ENCODE measurements around the gene GRM5.

Gene GRM5

DNA sequence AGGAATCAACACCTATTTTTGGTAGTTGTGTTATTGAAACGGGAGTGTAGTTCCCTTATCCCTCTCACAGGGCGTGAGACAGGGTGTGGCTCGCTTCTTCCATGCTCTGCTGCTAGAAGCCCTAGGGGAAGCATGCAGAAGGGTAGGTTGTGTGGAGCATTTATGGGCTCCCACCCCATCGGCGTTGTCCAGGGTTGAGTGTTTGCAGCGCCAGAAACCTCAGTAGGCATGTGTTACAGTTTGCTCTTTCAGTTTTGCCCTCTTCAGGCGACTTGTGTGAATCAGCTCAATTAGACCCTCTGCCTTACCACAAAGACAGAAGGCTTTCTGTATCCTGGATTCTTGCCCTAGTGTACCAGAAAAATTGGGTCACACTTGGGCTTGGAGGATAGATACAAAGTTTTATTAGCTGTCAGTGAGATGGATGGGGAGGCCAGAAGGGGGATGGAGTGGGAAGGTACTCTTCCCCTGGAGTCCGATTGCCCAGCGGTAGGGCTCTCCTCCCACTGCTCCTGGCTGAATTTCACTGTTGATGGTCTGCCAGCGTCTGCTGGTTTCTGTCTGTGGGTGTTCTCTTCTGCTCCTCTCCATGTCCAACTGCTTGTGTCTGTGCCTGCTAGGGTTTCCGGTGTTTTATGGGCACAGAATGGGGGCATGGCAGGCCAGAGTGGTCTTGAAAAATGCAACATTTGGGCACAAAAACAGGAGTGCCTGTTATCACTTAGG is 369.9 kb downstream of the GRM5 start:
- no peak for DNase-seq

DNA sequence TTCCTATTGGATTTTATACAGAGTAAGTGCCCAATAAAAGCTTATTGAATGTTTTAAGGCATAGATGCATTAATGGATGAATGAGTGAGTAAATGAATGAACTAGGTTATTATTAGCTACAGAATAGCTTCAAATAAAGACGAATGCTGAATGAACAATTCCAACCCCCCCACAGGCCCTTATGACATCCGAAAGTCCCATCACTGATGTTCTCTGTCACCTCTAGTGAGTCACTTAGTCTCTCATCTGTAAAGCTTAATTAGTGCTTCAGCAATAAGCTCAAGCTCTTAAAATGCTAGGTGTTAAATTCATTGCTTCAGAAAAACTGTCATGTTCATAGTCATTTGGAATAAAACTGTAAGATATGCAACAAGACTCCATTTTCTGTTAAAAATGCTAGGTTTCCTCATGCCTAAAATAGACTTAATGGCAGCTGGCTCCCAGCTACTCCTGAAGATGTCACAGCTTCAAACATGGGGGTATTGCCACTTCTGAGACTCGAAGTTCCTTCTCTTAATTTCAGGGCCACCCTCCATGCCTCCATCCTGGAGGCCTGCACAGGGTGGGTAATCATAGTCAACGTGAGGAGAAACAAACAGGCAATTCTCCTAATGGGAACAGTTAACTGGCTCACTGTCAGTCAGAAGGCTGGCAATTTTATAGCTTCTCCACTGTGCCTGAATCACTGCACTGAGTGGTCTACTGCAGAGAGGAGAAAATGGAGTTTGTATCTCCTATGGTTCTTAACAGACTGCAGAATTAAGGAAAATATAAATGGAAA is 373.3 kb downstream of the GRM5 start:
- no peak for DNase-seq

DNA sequence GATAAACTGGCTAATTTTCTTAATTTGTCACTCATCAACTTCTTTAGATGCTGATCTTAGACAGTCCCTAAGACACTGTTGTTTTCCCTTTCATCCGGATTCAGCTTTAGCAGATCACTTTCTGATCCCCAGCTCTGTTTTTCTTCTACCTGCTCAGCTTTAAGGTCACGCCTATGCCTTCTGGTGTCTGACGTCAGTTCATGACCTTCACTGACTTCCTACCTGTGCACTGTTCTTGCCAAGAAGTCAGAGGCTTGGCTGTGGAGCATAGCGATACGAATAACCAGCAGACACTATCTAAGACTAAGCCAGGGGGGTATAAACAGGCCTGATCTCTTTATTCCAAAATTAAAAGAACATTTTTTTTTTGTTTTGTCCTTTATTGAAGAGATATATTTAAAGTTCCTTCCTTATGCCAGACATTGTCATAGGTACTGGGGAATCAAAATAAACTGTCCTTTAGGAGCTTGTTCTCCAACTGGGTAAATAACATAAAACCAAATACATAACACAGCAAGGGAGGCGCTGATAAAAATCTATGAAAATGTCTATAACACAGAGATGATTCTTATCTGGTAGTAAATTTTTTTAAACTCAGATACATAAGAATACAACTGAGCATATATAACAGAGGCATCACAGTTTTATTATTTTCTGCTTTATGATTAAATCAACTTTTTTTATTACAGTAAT is 376.1 kb downstream of the GRM5 start:
- DNase-seq: peak in 1 of 2 donors; percentile 3

DNA sequence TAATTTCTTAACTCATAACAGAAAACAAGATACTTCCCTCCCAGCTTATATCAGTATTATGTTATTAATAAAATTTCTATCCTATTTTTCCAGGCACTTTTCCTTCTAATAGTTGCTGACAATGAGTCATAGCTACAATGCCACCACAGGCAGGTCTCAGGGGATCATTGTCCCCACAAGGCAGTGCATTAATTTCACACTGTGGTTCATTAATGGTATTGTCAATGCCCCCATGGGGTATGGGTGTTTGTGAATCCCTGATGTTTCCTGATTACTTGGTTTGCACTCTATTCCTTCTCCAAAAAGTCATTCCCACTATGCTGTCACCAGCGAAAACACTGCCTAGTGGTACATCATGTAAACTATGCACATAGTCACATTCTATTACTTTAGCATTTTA is 382.8 kb downstream of the GRM5 start:
- DNase-seq: no peak

DNA sequence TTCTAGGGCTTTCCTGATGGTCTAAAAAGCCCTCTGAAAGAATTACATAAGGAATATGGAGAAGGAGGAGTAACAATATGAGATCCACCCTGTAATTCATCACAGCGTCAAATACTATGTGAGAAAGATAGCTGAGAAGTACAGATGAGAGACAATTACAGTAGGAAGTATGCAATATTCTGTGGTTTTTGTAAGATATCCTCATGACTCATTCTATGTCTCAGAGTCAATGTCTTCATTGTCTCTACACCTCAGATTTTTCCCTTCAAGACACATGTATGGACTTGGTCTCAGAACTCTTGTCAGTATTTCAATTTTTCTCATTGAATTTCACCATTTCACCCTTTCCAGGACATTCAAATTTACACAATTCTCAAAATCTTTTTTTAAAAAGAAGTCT is 385.0 kb downstream of the GRM5 start:
- no peak for DNase-seq

DNA sequence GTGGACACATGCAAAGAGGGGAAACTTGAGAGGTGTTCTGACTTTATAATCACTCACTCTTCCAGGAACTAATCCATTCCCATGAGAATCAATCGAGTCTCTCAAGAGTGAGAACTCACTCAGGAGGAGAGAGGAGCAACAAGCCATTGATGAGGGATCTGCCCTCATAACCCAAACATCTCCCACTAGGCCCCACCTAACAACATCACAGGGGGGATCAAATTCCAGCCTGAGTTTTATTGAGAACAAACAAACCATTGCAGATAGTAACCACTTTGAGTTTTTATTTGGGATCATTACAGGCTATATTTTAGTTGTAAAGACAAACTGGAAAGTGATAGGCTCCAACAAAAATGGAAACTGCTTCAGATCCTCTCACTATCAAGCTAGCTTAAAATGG is 399.4 kb downstream of the GRM5 start:
- no peak for DNase-seq

DNA sequence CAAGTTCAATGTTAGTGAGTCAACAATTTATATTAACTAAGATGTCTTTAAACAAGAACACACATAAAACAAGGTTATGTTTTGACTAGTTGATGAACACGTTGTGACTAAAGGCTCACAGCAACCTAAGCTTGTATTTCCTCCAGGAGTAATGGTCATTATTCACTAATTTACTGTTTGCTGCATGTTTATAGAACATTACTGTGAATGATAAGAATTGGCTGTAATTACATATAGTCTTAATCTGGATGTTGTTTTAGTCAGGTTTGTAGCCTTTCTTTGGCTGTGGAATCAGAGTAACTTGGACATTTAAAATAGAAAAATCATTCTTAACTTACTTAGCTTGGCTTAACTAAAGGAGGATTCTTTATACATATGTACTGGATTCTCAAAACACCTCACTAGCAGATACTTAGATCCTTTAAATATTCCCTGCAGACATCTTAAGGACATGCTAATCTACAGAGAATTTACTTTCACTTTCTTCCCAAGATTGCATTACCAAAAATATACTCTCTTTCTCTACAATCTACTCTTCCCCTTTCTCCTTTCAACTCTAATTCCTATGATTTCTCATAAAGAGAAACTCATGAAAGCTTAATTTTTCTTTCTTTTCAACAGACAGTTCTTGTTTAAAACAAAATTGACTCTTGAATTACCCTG is 408.6 kb downstream of the GRM5 start:
- no peak for DNase-seq

DNA sequence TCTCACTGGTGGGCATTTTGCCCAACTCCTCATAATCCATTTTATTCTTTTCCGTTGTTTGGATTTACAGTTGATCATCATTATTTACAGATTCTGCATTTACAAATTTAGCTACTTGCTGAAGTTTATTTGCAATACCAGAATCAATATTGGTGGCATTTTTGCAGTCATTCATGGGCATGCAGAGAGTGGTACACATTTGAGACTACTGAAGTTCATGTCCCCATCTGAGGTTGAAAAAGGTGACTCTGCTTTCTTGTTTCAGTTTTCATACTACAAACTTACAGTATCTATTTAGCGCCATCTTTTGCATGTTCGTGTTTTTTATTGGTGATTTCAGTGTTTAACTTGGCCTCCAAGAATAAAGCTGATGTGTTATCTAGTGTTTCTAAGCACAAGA is 409.5 kb downstream of the GRM5 start:
- DNase-seq: no peak

DNA sequence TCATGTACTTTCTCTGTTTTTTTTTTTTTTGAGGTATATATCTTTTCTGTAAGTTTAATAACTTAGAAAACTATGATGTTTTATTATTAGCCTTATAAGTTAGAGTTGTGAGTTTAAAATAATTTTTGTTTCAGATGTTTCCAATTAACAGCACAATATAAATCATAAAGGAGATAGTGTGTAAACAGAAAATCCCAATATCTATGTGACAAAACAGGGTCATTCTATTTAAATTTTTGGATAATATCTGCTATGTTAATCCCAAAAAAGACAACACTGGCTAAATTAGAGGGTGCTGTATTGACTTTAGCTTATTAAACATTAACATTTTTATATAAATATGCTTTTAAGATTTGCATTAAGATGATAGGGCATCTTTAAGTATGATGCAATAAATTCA is 410.1 kb downstream of the GRM5 start:
- DNase-seq: no peak

DNA sequence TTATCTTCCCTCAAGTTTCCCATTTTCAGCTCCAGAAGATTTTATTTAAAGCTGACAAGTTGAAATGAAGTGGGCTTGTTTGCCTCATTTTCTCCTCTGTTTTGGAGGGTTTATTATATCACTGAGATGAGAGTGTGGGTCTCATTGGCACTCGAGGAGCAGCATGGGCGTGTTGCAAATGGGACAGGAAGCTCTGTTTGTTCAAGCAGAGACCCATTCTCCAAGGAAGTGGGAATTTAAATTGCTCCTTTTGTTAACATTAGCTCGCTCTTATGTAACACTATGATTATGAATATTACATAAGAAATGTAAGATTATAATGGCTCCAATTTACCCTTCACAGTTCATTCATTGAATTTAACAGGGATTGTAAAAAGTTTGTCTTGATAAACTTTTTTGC is 410.6 kb downstream of the GRM5 start:
- no peak for DNase-seq

DNA sequence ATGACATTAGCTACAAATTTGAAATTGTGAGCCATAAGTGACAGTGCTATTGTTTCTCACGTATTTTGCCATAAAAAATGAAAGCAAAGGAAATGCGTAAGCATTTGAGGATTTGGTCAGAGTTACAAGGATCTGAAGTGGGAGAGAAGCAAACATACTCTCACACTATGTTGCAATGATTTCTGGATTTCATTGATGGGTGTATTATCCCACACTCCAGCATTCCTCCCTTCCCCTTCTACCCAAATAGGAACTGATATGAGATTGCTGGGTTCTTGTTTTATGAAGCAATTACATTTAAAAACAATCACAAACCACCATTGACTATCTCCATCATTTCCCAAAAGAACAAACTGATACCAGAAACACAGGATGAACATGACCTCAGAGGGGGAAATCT is 414.2 kb downstream of the GRM5 start:
- DNase-seq: no peak

DNA sequence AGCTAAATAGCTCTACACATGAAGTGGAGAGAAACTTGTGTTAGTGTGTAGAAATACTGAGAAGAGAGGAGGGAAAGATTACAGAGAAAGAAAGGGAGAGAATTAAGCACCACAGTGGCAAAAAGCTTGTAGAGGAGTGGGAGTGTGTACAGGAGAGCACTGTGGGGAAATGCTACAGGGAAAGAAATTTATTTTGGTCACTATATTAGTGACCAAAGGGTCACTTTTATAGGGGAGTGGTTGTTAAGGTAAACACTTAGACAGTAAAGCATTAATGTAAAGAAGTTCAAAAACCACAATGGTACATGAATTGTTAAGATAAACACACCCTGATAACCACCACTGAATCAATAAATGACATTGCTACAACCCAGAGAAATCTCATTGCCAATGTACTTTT is 421.1 kb downstream of the GRM5 start:
- no peak for DNase-seq

DNA sequence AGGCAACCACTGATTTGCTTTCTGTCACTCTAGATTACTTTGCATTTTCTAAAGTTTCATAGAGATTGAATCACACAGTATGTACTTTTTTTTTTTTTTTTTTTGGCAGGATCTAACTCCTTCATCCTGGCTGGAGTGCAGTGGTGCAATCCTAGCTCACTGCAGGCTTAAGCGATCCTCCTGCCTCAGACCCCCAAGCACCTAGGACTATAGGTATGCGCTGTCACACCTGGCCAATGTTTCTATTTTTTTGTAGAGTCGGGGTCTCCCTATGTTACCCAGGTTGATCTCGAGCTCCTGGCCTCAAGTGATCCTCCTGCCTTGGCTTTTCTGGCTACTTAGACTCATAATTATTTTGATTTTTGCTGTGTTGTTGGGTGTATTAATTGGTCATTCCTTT is 433.6 kb downstream of the GRM5 start:
- no peak for DNase-seq

DNA sequence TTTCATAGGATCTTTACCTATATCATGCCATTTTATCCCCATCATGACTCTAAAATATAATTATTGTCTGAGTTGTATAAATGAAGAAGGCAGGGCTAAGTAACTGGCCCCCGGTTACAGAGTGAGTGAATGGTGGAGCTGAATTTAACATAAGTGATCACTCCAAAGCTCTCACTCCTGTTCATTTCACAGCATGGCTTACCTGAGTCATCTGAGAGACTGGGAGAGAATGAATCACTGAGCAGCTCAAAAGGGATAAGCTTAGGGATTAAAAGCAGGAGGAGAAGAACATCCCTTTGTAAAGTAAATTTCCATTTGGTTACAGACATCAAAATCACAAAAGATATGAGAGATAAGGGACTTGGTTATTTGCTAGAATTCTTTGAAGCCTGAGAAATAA is 434.3 kb downstream of the GRM5 start:
- DNase-seq: no peak

DNA sequence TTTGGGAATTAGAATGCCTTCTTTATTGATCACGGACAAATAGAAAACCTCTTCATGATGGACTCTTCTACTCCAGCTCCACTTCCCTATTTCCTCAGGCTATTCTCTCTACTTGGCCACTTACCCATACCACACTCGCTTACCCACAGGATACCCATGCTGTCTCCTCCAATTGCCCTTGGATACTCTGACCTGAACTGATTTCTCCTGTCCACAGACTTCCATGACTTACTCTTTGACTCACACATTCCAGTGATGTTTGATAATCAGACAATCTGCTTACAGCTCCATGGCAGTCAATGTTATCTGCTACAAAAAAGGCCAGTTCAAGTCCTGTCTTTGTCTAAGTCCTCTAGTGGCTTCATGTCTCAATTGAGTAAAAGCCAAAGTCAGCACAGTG is 436.3 kb downstream of the GRM5 start:
- DNase-seq: no peak

DNA sequence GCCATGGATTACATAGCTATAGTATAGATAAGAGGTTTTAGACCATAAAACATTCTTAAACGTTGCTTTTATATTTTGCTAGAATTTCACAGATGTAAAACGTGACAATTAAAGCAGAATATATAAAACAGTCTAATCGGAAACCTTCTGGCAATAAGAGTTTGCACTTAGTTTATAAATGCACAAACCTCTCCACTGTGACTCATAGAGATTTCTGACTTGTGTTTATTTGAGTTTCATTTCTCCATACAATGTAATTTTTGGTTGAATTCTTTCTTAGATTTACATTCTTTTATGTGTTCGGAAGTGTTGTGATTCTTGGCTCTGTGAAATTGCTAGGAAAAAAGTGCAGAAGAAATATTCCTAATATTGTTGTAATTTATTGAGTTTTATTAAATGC is 439.6 kb downstream of the GRM5 start:
- DNase-seq: no peak

DNA sequence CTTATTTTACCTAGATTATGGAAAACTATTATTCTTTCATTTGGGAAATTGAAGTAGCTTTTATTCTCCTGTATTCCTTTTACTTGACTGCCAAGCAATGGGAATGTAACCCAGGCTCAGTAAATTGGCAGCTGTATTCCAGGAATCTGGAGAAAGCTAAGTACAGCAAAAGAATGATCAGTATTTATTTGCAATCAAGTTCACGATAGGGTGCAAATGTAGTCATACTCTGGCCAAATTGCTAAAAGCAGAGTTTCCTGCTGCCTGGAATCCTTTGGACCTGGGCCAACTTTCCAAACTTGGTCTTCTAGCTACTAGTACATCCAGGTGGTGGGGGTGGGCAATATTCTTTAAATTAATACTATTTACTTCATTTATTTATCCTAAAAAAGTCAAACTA is 442.3 kb downstream of the GRM5 start:
- no peak for DNase-seq

DNA sequence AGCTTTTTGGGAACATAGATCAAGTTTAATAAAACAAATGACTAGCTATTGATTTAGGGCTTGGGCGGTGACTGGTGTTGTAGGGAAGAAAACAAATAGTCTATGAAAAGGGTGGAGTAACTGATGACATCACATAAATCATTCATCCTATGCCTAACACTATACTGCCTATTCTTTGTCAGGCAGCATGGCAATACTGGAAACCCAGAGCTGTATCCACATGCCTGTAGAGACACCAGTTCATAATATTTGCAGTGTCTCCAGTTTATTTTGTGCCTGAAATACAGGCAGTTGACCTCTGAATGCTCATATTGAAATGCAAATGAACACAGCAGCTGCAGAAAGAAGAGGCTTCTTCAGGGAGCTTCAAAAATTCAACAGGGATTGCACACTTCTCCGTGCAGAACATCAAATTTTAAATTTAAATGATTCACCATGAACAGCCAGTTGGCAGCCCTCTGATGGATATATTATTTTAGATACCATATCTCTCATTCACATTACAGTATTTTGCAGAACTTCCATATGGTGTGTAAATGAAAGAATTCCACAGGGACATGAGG is 445.1 kb downstream of the GRM5 start:
- no peak for DNase-seq

DNA sequence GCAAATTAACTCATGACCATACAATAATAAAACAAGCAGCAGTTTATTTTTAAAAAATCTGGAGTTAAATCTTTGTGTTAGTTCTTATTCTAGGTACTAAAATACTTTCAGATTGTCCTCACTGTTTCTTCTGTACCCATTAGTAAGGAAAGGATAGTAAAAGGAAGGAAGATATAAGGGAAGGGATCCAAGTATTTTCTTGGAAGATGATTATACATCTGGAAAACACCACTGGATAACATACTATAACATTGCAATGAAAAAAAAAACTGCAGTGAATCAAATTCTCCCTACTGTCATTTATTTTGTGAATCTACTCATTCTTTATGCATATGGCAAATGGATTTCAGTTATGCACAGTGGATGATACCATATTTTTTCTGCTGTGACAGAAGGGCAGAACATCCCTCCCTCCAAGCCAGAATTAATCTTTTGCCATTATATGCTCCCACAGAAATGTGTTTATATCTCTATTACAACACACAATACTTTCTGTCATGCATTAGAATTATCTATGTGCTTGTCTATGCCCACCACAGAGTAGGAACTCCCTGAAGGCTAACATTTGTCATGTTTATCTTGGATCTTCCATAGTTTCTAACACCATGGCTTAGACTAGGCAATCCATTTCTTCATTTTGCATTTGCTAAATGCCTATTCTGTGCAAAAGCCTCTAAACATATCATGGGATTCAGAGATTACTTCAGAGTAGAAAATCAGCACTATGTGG is 446.0 kb downstream of the GRM5 start:
- DNase-seq: no peak

DNA sequence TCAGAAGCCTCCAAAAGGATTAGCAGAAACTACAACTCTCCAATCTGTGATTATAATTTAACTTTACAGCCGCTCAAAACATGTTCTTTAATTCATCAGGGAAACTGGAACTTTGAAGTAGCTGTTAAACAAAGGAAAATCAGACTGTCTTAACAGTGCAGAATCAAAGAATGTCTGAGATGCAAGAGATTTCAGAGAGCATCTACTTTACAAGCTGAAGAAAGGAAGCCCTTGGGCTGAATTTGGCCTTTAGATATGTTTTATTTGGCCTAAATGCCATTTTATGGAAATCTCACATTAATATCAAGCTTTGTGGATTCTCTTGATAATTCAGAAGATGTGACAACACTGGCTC is 446.7 kb downstream of the GRM5 start:
- no peak for DNase-seq

DNA sequence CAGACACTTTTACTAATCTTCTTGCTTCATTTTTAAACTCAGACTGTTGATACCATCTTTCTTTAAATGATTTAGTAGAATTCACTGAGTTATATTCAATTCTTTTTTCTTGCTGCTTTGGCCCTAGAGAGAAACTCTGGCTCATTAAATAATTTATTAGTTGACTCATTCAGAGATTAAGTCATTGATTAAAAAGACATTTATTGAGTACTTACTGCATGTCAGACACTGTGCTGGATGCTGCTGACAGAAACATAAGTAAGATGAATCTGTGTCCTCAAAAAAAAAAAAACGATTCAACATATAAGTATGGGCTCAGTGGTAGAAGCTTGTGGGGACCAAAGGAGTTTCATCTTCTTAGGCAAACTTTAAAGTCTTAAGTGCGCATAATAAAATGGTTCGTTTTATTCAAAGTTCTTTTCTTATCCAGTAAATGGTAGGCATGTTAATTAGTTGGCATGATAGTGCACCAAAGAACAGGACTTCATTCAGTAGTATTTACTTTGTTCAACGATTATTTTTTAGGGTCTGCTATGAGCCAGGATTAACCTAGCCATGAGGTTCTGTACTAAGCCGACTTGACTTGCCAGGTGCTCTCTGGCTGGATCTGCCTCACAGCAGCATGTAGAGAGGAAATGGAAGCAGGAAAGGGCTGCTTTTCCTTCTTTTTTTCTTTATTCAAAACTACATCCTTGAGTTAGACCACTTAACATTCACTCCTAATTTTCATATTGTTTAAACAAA is 447.3 kb downstream of the GRM5 start:
- DNase-seq: no peak

DNA sequence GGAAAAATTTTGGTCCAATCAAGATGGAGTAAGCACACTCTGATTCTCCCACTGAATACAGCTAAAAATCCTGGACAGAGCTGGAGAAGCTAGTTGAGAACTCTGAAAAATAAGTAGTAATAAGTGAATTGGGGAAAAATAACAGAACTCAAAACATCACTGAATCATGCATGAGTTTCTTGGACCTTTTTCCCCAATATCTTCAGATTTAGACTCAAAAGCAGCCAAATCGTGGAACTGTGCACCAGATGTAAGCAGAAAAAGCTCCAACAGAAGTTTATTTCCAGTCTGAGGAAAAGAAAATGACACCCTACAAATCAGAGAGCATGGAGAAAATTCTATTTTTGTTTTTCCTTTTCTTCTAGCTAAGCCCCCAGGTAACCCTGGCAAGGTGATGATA is 448.6 kb downstream of the GRM5 start:
- no peak for DNase-seq
